ENCODE measurements around the gene COPS7A.
"Not testable (repeated sequence)": the region's sequence is repeated elsewhere in the genome, so short reads cannot be mapped to it uniquely, and the experiment has no call there.

- TF ChIP-seq CTCF, POLR2A (IDR thresholded peaks at IDR 0.05): not testable (repeated sequence)
These were observed 18.2 kb downstream of the COPS7A start for GRCh38 chr12:6742080-6742479.

Data from tibial nerve (tissue), 3 donors.